Skeletal muscle satellite cell (primary cell): Measurements from ENCODE around the gene FKBP2. TPM values are rescaled to one million over a fixed set of nuclear protein-coding genes. Genes with fewer than 3 reads are reported as not detected.

Experiments
- H3K27me3 ChIP-seq: 2 replicates; pipeline ENCODE4 v1.7.0; 2013; ENCODE audit warnings: low read length; ENCODE audit not compliant: control insufficient read depth, insufficient read depth
- H3K36me3 ChIP-seq: 2 replicates; pipeline ENCODE4 v1.7.0; 2013; ENCODE audit warnings: mild to moderate bottlenecking, control low read depth, low read length; ENCODE audit not compliant: insufficient read depth
- H3K4me1 ChIP-seq: 2 replicates; pipeline ENCODE4 v1.7.0; 2013; ENCODE audit warnings: low read length; ENCODE audit not compliant: control insufficient read depth, insufficient read depth
- H3K4me2 ChIP-seq: 2 replicates; pipeline ENCODE4 v1.7.0; 2013; ENCODE audit warnings: mild to moderate bottlenecking, low read length
- H3K4me3 ChIP-seq: 2 replicates; pipeline ENCODE4 v1.7.0; 2013; ENCODE audit warnings: low read length
- H3K9ac ChIP-seq: 2 replicates; pipeline ENCODE4 v1.7.0; 2013; ENCODE audit warnings: mild to moderate bottlenecking, low read depth, low read length, moderate library complexity
- H3K9me3 ChIP-seq: replicated peaks from 2 replicates; pipeline ENCODE4 v1.7.0; 2013; ENCODE audit warnings: mild to moderate bottlenecking, control low read depth, low read length
- total RNA-seq: library from RNA; depleted of rRNA; stranded (reverse); fragments of >200 nt; gene quantifications from 2 replicates; pipeline ENCODE4 v1.2.3, GENCODE V29; 2012; rRNA removed

FKBP2 gene
- total RNA-seq = 31.0 and 47.1 TPM in 2 replicates

GRCh38 chr11:64240435-64241240 is at the start of gene FKBP2:
Gene FKBP2, plus strand, starts transcription at chr11:64241095. Its CDS starts 1,293 bp downstream, at chr11:64242388.
- Histone ChIP-seq H3K9ac (peak within 1 kb of the TSS; percentile 97), H3K4me2 (peak within 1 kb of the TSS; percentile 89), H3K36me3 (peaks cover 29% of the 10 kb centered on the region), H3K27me3 (no peaks in the 10 kb centered on the region), H3K4me3 (peak within 1 kb of the TSS; percentile 100), H3K4me1 (peaks cover 40% of the 10 kb centered on the region), H3K9me3 (no peaks in the 10 kb centered on the region)

- Histone ChIP-seq H3K27me3 (no peaks in the 10 kb centered on the region), H3K36me3 (peaks cover 61% of the 10 kb centered on the region), H3K4me2 (no peak overlapping the region), H3K4me3 (no peak overlapping the region), H3K9me3 (no peaks in the 10 kb centered on the region), H3K4me1 (no peaks in the 10 kb centered on the region), H3K9ac (no peak overlapping the region)
Measured at GRCh38 chr11:64192434-64192833, 48.5 kb upstream of the FKBP2 start.

DNA sequence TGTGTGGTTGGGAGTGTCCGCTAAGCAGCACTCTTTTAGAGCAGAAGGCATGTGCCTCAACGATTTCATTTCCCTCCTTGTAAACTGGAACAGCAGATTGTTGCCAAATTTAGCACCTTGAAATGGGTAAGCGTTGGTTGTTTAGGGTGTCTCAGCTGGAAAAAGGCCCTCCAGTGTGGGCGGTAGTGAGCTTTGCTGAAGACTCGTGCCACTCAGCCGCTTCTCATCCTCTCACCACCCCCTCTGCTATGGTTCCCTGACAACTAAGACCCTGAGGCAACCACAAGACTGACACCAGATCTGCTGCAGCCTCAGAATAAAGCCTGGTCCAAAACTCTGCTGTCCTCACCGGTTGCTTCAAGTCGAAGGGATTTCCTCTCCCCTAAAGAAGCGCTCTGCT is 44.3 kb upstream of the FKBP2 start:
- peaks cover 84% of the 10 kb centered on the region for H3K36me3 ChIP-seq
- no peaks in the 10 kb centered on the region for H3K27me3 ChIP-seq
- no peaks in the 10 kb centered on the region for H3K4me1 ChIP-seq
- H3K9ac ChIP-seq = no peak overlapping the region
- H3K4me2 ChIP-seq = no peak overlapping the region
- no peak overlapping the region for H3K4me3 ChIP-seq
- no peaks in the 10 kb centered on the region for H3K9me3 ChIP-seq

DNA sequence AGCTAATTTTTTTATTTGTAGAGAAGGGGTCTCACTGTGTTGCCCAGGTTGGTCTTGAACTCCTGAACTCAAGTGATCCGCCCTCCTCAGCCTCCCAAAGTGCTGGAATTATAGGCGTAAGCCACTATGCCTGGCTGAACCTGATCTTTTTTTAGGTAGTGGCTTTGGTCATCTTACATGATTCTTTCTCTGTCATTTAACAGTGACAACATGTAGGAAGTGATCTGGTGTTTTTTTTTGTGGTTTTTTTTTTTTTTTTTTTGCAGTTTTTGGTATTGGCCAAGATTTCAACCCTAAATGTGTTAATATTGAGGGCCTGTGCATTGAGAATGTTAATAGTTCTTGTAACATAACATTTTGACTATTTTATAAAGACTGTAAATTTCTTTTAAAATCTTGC is 42.4 kb upstream of the FKBP2 start:
- H3K9ac ChIP-seq = no peak overlapping the region
- no peak overlapping the region for H3K4me3 ChIP-seq
- no peaks in the 10 kb centered on the region for H3K9me3 ChIP-seq
- no peaks in the 10 kb centered on the region for H3K4me1 ChIP-seq
- H3K27me3 ChIP-seq = no peaks in the 10 kb centered on the region
- no peak overlapping the region for H3K4me2 ChIP-seq
- H3K36me3 ChIP-seq = peaks cover 86% of the 10 kb centered on the region

GRCh38 chr11:64201543-64201942 is 39.4 kb upstream of the FKBP2 start:
- H3K4me3 ChIP-seq = no peak overlapping the region
- H3K9ac ChIP-seq = no peak overlapping the region
- no peak overlapping the region for H3K4me2 ChIP-seq
- no peaks in the 10 kb centered on the region for H3K9me3 ChIP-seq
- H3K4me1 ChIP-seq = peaks cover 20% of the 10 kb centered on the region
- peaks cover 75% of the 10 kb centered on the region for H3K36me3 ChIP-seq
- H3K27me3 ChIP-seq = no peaks in the 10 kb centered on the region

DNA sequence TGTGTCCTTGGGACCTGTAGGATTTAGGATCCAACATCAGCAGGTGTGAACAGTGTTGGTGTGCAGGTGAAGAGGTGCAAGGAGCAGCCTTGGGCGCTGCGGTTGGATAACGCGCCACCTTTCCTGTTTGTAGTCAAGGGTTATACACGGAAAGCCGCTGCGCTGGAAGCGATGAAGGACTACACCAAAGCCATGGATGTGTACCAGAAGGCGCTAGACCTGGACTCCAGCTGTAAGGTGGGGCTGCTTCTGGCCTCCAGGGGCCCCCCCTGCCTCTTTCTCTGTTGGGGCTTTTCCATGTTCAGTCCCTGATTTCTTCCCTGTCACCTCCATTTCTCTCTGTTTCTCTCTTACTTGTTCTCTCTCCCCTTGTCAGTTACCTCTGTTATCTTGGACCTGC is 37.9 kb upstream of the FKBP2 start:
- peaks cover 64% of the 10 kb centered on the region for H3K36me3 ChIP-seq
- peaks cover 33% of the 10 kb centered on the region for H3K4me1 ChIP-seq
- no peak overlapping the region for H3K4me3 ChIP-seq
- no peak overlapping the region for H3K9ac ChIP-seq
- H3K4me2 ChIP-seq = no peak overlapping the region
- no peaks in the 10 kb centered on the region for H3K9me3 ChIP-seq
- H3K27me3 ChIP-seq = no peaks in the 10 kb centered on the region

- H3K4me1 ChIP-seq = peaks cover 38% of the 10 kb centered on the region
- no peaks in the 10 kb centered on the region for H3K27me3 ChIP-seq
- H3K36me3 ChIP-seq = peaks cover 63% of the 10 kb centered on the region
Measured at GRCh38 chr11:64203421-64204079, 37.3 kb upstream of the FKBP2 start.

GRCh38 chr11:64204080-64204440 is 36.8 kb upstream of the FKBP2 start:
- no peak overlapping the region for H3K4me3 ChIP-seq
- no peak overlapping the region for H3K4me2 ChIP-seq
- H3K4me1 ChIP-seq = peaks cover 44% of the 10 kb centered on the region
- H3K9ac ChIP-seq = no peak overlapping the region
- H3K36me3 ChIP-seq = peaks cover 61% of the 10 kb centered on the region
- no peaks in the 10 kb centered on the region for H3K9me3 ChIP-seq
- H3K27me3 ChIP-seq = no peaks in the 10 kb centered on the region

More at GRCh38 chr11:64203421-64204079, 37.3 kb upstream of the FKBP2 start:
- Histone ChIP-seq H3K4me2 (no peak overlapping the region), H3K9ac (no peak overlapping the region), H3K4me3 (no peak overlapping the region), H3K9me3 (no peaks in the 10 kb centered on the region)

DNA sequence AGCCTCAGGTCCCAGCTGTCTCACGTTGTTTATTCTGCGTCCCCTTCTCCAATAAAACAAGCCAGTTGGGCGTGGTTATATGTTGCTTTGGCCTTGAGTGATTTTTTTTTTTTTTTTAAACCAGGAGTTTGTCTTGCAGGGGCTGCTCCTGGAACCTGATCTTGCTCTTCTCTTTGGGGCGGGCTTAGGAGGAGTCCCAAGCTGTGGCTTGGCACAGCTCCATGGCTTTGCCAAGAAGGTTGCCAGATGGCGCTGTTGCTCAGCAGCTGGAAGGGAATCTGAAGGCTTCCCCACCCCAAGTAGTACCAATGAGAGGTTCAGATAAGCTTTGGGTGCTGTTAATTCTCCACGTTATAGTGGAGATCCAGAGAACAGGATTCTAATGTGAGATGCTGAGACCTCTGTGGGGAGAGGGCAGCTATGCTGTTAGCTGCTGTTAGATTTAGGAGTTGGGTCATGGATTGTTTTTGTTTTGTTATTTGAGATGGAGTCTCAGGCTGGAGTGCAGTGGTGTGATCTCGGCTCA is 36.4 kb upstream of the FKBP2 start:
- Histone ChIP-seq H3K9me3 (no peaks in the 10 kb centered on the region), H3K4me3 (no peak overlapping the region), H3K9ac (no peak overlapping the region), H3K27me3 (no peaks in the 10 kb centered on the region), H3K36me3 (peaks cover 61% of the 10 kb centered on the region), H3K4me2 (peak overlapping the region; percentile 14), H3K4me1 (peaks cover 47% of the 10 kb centered on the region)

GRCh38 chr11:64206457-64207255 is 34.2 kb upstream of the FKBP2 start, which contains the start of gene FERMT3:
Gene FERMT3, plus strand, starts transcription at chr11:64206721. Its CDS starts 644 bp downstream, at chr11:64207365.
- peaks cover 52% of the 10 kb centered on the region for H3K36me3 ChIP-seq
- H3K9me3 ChIP-seq = no peaks in the 10 kb centered on the region
- H3K4me2 ChIP-seq = peak within 1 kb of the TSS; percentile 88
- H3K4me1 ChIP-seq = peaks cover 47% of the 10 kb centered on the region
- H3K9ac ChIP-seq = peak within 1 kb of the TSS; percentile 84
- H3K27me3 ChIP-seq = no peaks in the 10 kb centered on the region
- H3K4me3 ChIP-seq = peak within 1 kb of the TSS; percentile 70
